Neural crest cell (in vitro differentiated cells): Measurements from ENCODE around the gene BCL2L13. TPM values are rescaled to one million over a fixed set of nuclear protein-coding genes. Genes with fewer than 3 reads are reported as not detected.

Source experiments
- DNase-seq: peaks from one replicate; pipeline ENCODE4 v3.0.0; 2021; ENCODE audit warnings: low read depth, mixed read lengths, low spot score
- H3K27ac Mint-ChIP-seq: one replicate; pipeline ENCODE4 v1.8.0; 2021; ENCODE audit warnings: mild to moderate bottlenecking, mixed read lengths; ENCODE audit not compliant: unreplicated experiment
- H3K27me3 Mint-ChIP-seq: 2 replicates; pipeline ENCODE4 v1.8.0; 2021; ENCODE audit warnings: low read depth, mild to moderate bottlenecking, mixed read lengths
- H3K36me3 Mint-ChIP-seq: 2 replicates; pipeline ENCODE4 v1.8.0; 2021; ENCODE audit warnings: low read depth, mild to moderate bottlenecking, mixed read lengths
- H3K4me1 Mint-ChIP-seq: 2 replicates; pipeline ENCODE4 v1.8.0; 2021; ENCODE audit warnings: mixed read lengths
- H3K4me3 Mint-ChIP-seq: one replicate; pipeline ENCODE4 v1.8.0; 2021; ENCODE audit warnings: mild to moderate bottlenecking, mixed read lengths
- H3K9me3 Mint-ChIP-seq: 2 replicates; pipeline ENCODE4 v1.8.0; 2021; ENCODE audit warnings: mixed read lengths
- CTCF ChIP-seq: fragments of 200-600 bp; sonication (generic); conservative IDR thresholded peaks from 2 replicates; pipeline ENCODE4 v1.5.0; 2021; ENCODE audit warnings: antibody characterized with exemption, mild to moderate bottlenecking
- total RNA-seq: library from RNA; stranded (reverse); gene quantifications from 2 replicates; pipeline ENCODE4 v1.2.1, GENCODE V29; 2021

BCL2L13 gene
- total RNA-seq, 1 donor from 2014 or later = 37.5 TPM

GRCh38 chr22:17647452-17647851 lies 8.9 kb downstream of the BCL2L13 start:
- Mint-ChIP-seq H3K4me3 (no peak overlapping the region), H3K36me3 (no peaks in the 10 kb centered on the region), H3K9me3 (no peaks in the 10 kb centered on the region), H3K4me1 (no peaks in the 10 kb centered on the region), H3K27ac (no peak overlapping the region), H3K27me3 (no peaks in the 10 kb centered on the region)
- no peak for DNase-seq
- TF ChIP-seq CTCF = no peak

GRCh38 chr22:17647991-17648390 lies 9.4 kb downstream of the BCL2L13 start:
- no peak for TF ChIP-seq CTCF
- H3K4me3 Mint-ChIP-seq = no peak overlapping the region
- no peaks in the 10 kb centered on the region for H3K9me3 Mint-ChIP-seq
- H3K27ac Mint-ChIP-seq = no peak overlapping the region
- no peaks in the 10 kb centered on the region for H3K4me1 Mint-ChIP-seq
- H3K27me3 Mint-ChIP-seq = no peaks in the 10 kb centered on the region
- no peak for DNase-seq
- no peaks in the 10 kb centered on the region for H3K36me3 Mint-ChIP-seq

GRCh38 chr22:17648569-17648968 lies 10.0 kb downstream of the BCL2L13 start:
- Mint-ChIP-seq H3K27me3 (no peaks in the 10 kb centered on the region), H3K9me3 (no peaks in the 10 kb centered on the region), H3K36me3 (no peaks in the 10 kb centered on the region), H3K27ac (no peak overlapping the region), H3K4me1 (no peaks in the 10 kb centered on the region), H3K4me3 (no peak overlapping the region)
- TF ChIP-seq CTCF = no peak
- no peak for DNase-seq

- no peak overlapping the region for H3K27ac Mint-ChIP-seq
Observed at GRCh38 chr22:17655289-17655688, 16.7 kb downstream of the BCL2L13 start.

GRCh38 chr22:17656870-17657395 lies 18.4 kb downstream of the BCL2L13 start:
- no peak for DNase-seq
- H3K27ac Mint-ChIP-seq = no peak overlapping the region
- no peaks in the 10 kb centered on the region for H3K9me3 Mint-ChIP-seq
- no peak overlapping the region for H3K4me3 Mint-ChIP-seq
- no peaks in the 10 kb centered on the region for H3K4me1 Mint-ChIP-seq
- H3K27me3 Mint-ChIP-seq = no peaks in the 10 kb centered on the region
- H3K36me3 Mint-ChIP-seq = peaks cover 8% of the 10 kb centered on the region
- TF ChIP-seq CTCF = no peak

More at GRCh38 chr22:17655289-17655688, 16.7 kb downstream of the BCL2L13 start:
- H3K9me3 Mint-ChIP-seq = no peaks in the 10 kb centered on the region
- no peak for TF ChIP-seq CTCF
- no peaks in the 10 kb centered on the region for H3K4me1 Mint-ChIP-seq
- H3K36me3 Mint-ChIP-seq = peaks cover 4% of the 10 kb centered on the region
- no peak overlapping the region for H3K4me3 Mint-ChIP-seq
- no peak for DNase-seq
- no peaks in the 10 kb centered on the region for H3K27me3 Mint-ChIP-seq
